ENCODE data around the gene CSNK2A1. TPM values are rescaled to one million over a fixed set of nuclear protein-coding genes. Genes with fewer than 3 reads are reported as not detected.
A peak's percentile ranks its signal among the peaks of the same experiment; 100 is the strongest.

Gene CSNK2A1
- total RNA-seq, 1 donor from 2014 or later = 84.8 TPM

- H3K36me3 ChIP-seq = peaks cover 94% of the 10 kb centered on the region
Measured at GRCh38 chr20:492159-492558, 51.4 kb downstream of the CSNK2A1 start.

GRCh38 chr20:487655-488054, 55.9 kb downstream of the CSNK2A1 start:
- DNase-seq (no peak), ATAC-seq (no peak)
- peaks cover 95% of the 10 kb centered on the region for H3K36me3 ChIP-seq
- H3K9me3 ChIP-seq = no peaks in the 10 kb centered on the region
- intact Hi-C loops (cut with DNase I) = no loop called here
- H3K27me3 ChIP-seq = no peaks in the 10 kb centered on the region
- H3K4me1 ChIP-seq = no peaks in the 10 kb centered on the region
- no peak overlapping the region for H3K4me3 ChIP-seq
- no peak for TF ChIP-seq CTCF (IDR thresholded peaks at IDR 0.05)
- no peak overlapping the region for H3K27ac ChIP-seq

More at GRCh38 chr20:492159-492558, 51.4 kb downstream of the CSNK2A1 start:
- Histone ChIP-seq H3K27me3 (no peaks in the 10 kb centered on the region), H3K4me1 (no peaks in the 10 kb centered on the region), H3K4me3 (no peak overlapping the region), H3K27ac (no peak overlapping the region), H3K9me3 (no peaks in the 10 kb centered on the region)
- intact Hi-C loops (cut with DNase I) = no loop called here
- no peak for DNase-seq
- ATAC-seq = no peak
- TF ChIP-seq CTCF (IDR thresholded peaks at IDR 0.05) = no peak

GRCh38 chr20:483815-484644, 59.6 kb downstream of the CSNK2A1 start:
- H3K4me3 ChIP-seq = no peak overlapping the region
- H3K9me3 ChIP-seq = no peaks in the 10 kb centered on the region
- peaks cover 81% of the 10 kb centered on the region for H3K36me3 ChIP-seq
- H3K4me1 ChIP-seq = no peaks in the 10 kb centered on the region
- intact Hi-C loops (cut with DNase I) = no loop called here
- no peak overlapping the region for H3K27ac ChIP-seq
- ATAC-seq (peak; percentile 50), DNase-seq (no peak)
- H3K27me3 ChIP-seq = no peaks in the 10 kb centered on the region
- TF ChIP-seq CTCF (IDR thresholded peaks at IDR 0.05) = no peak

- Histone ChIP-seq H3K27me3 (no peaks in the 10 kb centered on the region), H3K27ac (no peak overlapping the region), H3K4me3 (no peak overlapping the region), H3K9me3 (no peaks in the 10 kb centered on the region), H3K36me3 (peaks cover 52% of the 10 kb centered on the region), H3K4me1 (no peaks in the 10 kb centered on the region)
- TF ChIP-seq CTCF (IDR thresholded peaks at IDR 0.05) = no peak
- DNase-seq (no peak), ATAC-seq (no peak)
- intact Hi-C loops (cut with DNase I) = no loop called here
Measured at GRCh38 chr20:481167-481566, 62.4 kb downstream of the CSNK2A1 start.

DNA sequence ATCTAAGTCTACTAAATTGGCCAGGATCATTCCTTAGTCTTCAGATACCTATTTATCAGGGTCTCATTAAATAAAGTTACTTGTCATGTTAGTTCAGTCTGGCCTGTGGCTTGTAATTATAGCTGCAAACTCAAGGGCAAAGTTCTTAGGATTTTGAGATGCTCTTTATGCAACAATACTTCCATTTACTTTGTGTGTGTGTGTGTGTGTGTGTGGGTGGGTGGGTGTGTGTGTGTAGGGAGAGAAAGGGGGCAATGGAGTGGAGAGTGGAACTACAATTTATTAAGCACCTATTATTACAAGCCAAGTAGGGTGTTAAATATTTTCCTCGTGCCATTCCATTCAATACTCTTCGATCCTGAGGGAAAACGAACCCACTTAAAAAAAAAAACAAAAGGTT, 63.5 kb downstream of the CSNK2A1 start:
- peaks cover 41% of the 10 kb centered on the region for H3K36me3 ChIP-seq
- no peaks in the 10 kb centered on the region for H3K27me3 ChIP-seq
- no peak overlapping the region for H3K27ac ChIP-seq
- TF ChIP-seq CTCF (IDR thresholded peaks at IDR 0.05) = no peak
- no peaks in the 10 kb centered on the region for H3K9me3 ChIP-seq
- intact Hi-C loops (cut with DNase I) = no loop called here
- no peak for DNase-seq
- no peak for ATAC-seq
- no peak overlapping the region for H3K4me3 ChIP-seq
- no peaks in the 10 kb centered on the region for H3K4me1 ChIP-seq
